Spleen (tissue), 11 donors: ENCODE data around the gene HDAC4. TPM values are rescaled to one million over a fixed set of nuclear protein-coding genes. Genes with fewer than 3 reads are reported as not detected.

ENCODE experiments used
- DNase-seq: peaks from one replicate; pipeline ENCODE4 v3.0.0-alpha.2; 2020
- H3K27ac ChIP-seq, 8 donors: fragments of 200-600 bp; sonication (generic) in 7 of 8; 1 replicate in 4 of 8; 2 replicates in 4 of 8; pipeline versions ENCODE4 v1.5.0 to v1.8.0; 2016 to 2021; ENCODE audit warnings: inconsistent platforms in 4 of 8, mild to moderate bottlenecking in 4 of 8, moderate library complexity in 1 of 8
- H3K27me3 ChIP-seq, 7 donors: fragments of 200-600 bp; sonication (generic) in 6 of 7; replicated peaks in 1 of 7; 1 replicate in 4 of 7; 2 replicates in 3 of 7; pipeline versions ENCODE4 v1.5.0 to v1.8.0; 2016 to 2021; ENCODE audit warnings: inconsistent platforms in 3 of 7, mild to moderate bottlenecking in 1 of 7
- H3K36me3 ChIP-seq, 6 donors: fragments of 200-600 bp; sonication (generic) in 5 of 6; 1 replicate in 4 of 6; 2 replicates in 2 of 6; pipeline versions ENCODE4 v1.5.0 to v1.8.0; 2016 to 2021; ENCODE audit warnings: inconsistent platforms in 2 of 6
- H3K4me1 ChIP-seq, 6 donors: fragments of 200-600 bp; sonication (generic) in 5 of 6; 1 replicate in 3 of 6; 2 replicates in 3 of 6; pipeline versions ENCODE4 v1.5.0 to v1.8.0; 2016 to 2021; ENCODE audit warnings: inconsistent platforms in 3 of 6
- H3K4me3 ChIP-seq, 8 donors: fragments of 200-600 bp; sonication (generic) in 7 of 8; 1 replicate in 4 of 8; 2 replicates in 4 of 8; pipeline versions ENCODE4 v1.5.0 to v1.8.0; 2016 to 2021; ENCODE audit warnings: inconsistent platforms in 4 of 8, mild to moderate bottlenecking in 4 of 8, moderate library complexity in 2 of 8
- H3K9me3 ChIP-seq, 8 donors: fragments of 200-600 bp; sonication (generic) in 7 of 8; 1 replicate in 4 of 8; 2 replicates in 4 of 8; pipeline versions ENCODE4 v1.5.0 to v1.8.0; 2016 to 2021; ENCODE audit warnings: inconsistent platforms in 4 of 8
- CTCF ChIP-seq, 11 experiments: fragments of 200-600 bp in 7 of 11; fragments of 450-650 bp in 4 of 11; sonication (generic) in 4 of 11; IDR thresholded peaks in 8 of 11; conservative IDR thresholded peaks in 3 of 11; 1 replicate in 7 of 11; 2 replicates in 4 of 11; pipeline versions ENCODE4 v1.4.0 to v1.8.0; 2016 to 2021; ENCODE audit warnings: antibody characterized with exemption in 11 of 11, inconsistent platforms in 4 of 11, mild to moderate bottlenecking in 1 of 11
- POLR2A ChIP-seq, 3 donors: fragments of 450-650 bp; IDR thresholded peaks; one replicate each; pipeline ENCODE4 v1.5.1; 2017; ENCODE audit warnings: antibody characterized with exemption in 3 of 3, mild to moderate bottlenecking in 1 of 3
- POLR2AphosphoS5 ChIP-seq, 3 donors: sonication (generic); formaldehyde crosslinking; IDR thresholded peaks; one replicate each; pipeline ENCODE4 v1.5.1; 2017; ENCODE audit warnings: antibody characterized with exemption in 3 of 3
- WGBS, 5 donors: extraction: QIAGEN DNeasy Blood & Tissue Kit in 3 of 5; methylation state at CpG; one replicate each; pipeline versions ENCODE4 v1.1.5 to v1.1.7; 2013 to 2018; 5-methylcytosine and 5-hydroxymethylcytosine counted together
- intact Hi-C: fragments of 100-400 bp; cut with DNase I; formaldehyde crosslinking; loops from one replicate; pipeline ENCODE4 v1.15.0; 2023; ENCODE audit warnings: low total_unique reads
- polyA plus RNA-seq, 3 donors: library from polyadenylated mRNA; stranded (reverse); fragments of 200-250 nt; gene quantifications; one replicate each; pipeline ENCODE4 v1.2.1, GENCODE V29; 2013
- total RNA-seq, 7 donors: library from RNA; depleted of rRNA in 3 of 7; stranded (reverse); fragments of >200 nt in 3 of 7; fragmentation: NEBNext Ultra II Directional in 4 of 7; extraction: Animal tissue kit (Norgen Biotek cat#: 25700) in 4 of 7; gene quantifications; one replicate each; pipeline versions ENCODE4 v1.1.0 to v1.2.1, GENCODE V29; 2016 to 2021
- donor health status: healthy with polysubstance abuse.
- donor health status: DM: no; HTN: no; CAD: no; lungs with moderate emphysema.
- donor health status: DM: no; HTN: no; CAD: no.
- donor health status: Bipolar disorder and iron deficiency.
- donor health status: healthy.
- donor health status: DM: no; HTN: no; CAD: no.
- donor health status: DM: yes; HTN: yes; CAD: no.

The HDAC4 gene
- total and polyA plus RNA-seq, 10 donors = 3.2 to 122 (median 69.5) TPM

GRCh38 chr2:239154971-239155805 is 245.6 kb downstream of the HDAC4 start:
- intact Hi-C loops = no loop called here
- H3K9me3 ChIP-seq = peaks cover 0 to 12% (median 0%) of the 10 kb centered on the region in 8 donors
- 84 to 96% (median 89%) methylated on average over 19 of the region's 19 CpGs for WGBS, 5 donors

GRCh38 chr2:239153806-239154591 is 246.8 kb downstream of the HDAC4 start:
- DNase-seq = peak; percentile 42
- TF ChIP-seq CTCF (IDR thresholded peaks at IDR 0.05 in 8 of 11, conservative IDR thresholded peaks at IDR 0.05 in 3 of 11) = no peak
- no peak for TF ChIP-seq POLR2A (IDR thresholded peaks at IDR 0.05)
- TF ChIP-seq POLR2AphosphoS5 (IDR thresholded peaks at IDR 0.05) = peak; percentile 13 to 22 (median 18)
- Histone ChIP-seq H3K4me1 (peaks cover 0 to 55% (median 28%) of the 10 kb centered on the region in 6 donors), H3K27ac (peak overlapping the region in 3 of 8 donors; percentile 23 to 42 (median 36)), H3K36me3 (peaks cover 4 to 93% (median 43%) of the 10 kb centered on the region in 6 donors), H3K27me3 (no peaks in the 10 kb centered on the region), H3K9me3 (peaks cover 0 to 12% (median 0%) of the 10 kb centered on the region in 8 donors), H3K4me3 (no peak overlapping the region)
- intact Hi-C loops = no loop called here
- WGBS, 5 donors = 78 to 86% (median 78%) methylated on average over 17 of the region's 17 CpGs

More at GRCh38 chr2:239154971-239155805, 245.6 kb downstream of the HDAC4 start:
- H3K36me3 ChIP-seq = peaks cover 4 to 93% (median 43%) of the 10 kb centered on the region in 6 donors
- no peak overlapping the region for H3K4me3 ChIP-seq
- TF ChIP-seq CTCF (IDR thresholded peaks at IDR 0.05 in 8 of 11, conservative IDR thresholded peaks at IDR 0.05 in 3 of 11) (no peak), POLR2A (IDR thresholded peaks at IDR 0.05) (no peak), POLR2AphosphoS5 (IDR thresholded peaks at IDR 0.05) (no peak)
- H3K27ac ChIP-seq = peak overlapping the region in 2 of 8 donors; percentile 36 to 77
- peaks cover 0 to 55% (median 28%) of the 10 kb centered on the region in 6 donors for H3K4me1 ChIP-seq
- H3K27me3 ChIP-seq = no peaks in the 10 kb centered on the region
- DNase-seq = peak; percentile 64

GRCh38 chr2:239152916-239153305 is 247.9 kb downstream of the HDAC4 start:
- Histone ChIP-seq H3K27me3 (no peaks in the 10 kb centered on the region), H3K4me1 (peaks cover 0 to 47% (median 25%) of the 10 kb centered on the region in 6 donors), H3K4me3 (no peak overlapping the region), H3K27ac (no peak overlapping the region), H3K9me3 (peaks cover 0 to 12% (median 0%) of the 10 kb centered on the region in 8 donors), H3K36me3 (peaks cover 4 to 95% (median 44%) of the 10 kb centered on the region in 6 donors)
- no peak for DNase-seq
- intact Hi-C loops = no loop called here
- 92 to 97% (median 94%) methylated on average over 7 of the region's 7 CpGs for WGBS, 5 donors
- TF ChIP-seq POLR2A (IDR thresholded peaks at IDR 0.05) (no peak), CTCF (IDR thresholded peaks at IDR 0.05 in 8 of 11, conservative IDR thresholded peaks at IDR 0.05 in 3 of 11) (no peak), POLR2AphosphoS5 (IDR thresholded peaks at IDR 0.05) (no peak)
